GM12874 (cell line): Measurements from ENCODE around the gene PCMTD2.

Experiments
- TF ChIP-seq, protein P1 (sequence below): IDR thresholded peaks from 2 replicates; pipeline ENCODE4 v1.5.1; 2011; ENCODE audit warnings: low read depth, mild to moderate bottlenecking, control low read depth, low read length, moderate library complexity; ENCODE audit not compliant: insufficient read depth

The PCMTD2 gene

DNA sequence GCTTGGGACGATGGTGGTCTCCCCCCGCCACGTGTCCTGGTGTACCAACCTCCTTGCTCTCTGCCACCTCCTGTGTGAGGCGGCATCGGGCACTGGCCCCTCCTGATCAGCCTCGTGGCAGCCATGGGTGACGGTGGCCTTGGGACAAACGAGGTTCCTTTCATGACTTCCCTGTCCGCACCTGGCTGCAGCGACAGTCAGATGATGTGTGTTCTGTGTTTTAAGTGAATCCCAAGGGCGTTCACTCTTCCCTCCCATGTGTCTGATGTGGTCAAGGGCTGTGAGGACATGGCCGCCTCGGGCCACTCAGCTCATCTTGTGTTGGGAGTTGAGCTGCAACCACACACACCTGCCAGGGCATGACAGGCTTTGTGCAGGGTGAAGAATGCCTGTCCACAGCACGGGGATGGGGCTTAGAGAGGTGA lies 30.4 kb upstream of the PCMTD2 start:
- TF ChIP-seq, protein P1, sequence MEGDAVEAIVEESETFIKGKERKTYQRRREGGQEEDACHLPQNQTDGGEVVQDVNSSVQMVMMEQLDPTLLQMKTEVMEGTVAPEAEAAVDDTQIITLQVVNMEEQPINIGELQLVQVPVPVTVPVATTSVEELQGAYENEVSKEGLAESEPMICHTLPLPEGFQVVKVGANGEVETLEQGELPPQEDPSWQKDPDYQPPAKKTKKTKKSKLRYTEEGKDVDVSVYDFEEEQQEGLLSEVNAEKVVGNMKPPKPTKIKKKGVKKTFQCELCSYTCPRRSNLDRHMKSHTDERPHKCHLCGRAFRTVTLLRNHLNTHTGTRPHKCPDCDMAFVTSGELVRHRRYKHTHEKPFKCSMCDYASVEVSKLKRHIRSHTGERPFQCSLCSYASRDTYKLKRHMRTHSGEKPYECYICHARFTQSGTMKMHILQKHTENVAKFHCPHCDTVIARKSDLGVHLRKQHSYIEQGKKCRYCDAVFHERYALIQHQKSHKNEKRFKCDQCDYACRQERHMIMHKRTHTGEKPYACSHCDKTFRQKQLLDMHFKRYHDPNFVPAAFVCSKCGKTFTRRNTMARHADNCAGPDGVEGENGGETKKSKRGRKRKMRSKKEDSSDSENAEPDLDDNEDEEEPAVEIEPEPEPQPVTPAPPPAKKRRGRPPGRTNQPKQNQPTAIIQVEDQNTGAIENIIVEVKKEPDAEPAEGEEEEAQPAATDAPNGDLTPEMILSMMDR: no peak

DNA sequence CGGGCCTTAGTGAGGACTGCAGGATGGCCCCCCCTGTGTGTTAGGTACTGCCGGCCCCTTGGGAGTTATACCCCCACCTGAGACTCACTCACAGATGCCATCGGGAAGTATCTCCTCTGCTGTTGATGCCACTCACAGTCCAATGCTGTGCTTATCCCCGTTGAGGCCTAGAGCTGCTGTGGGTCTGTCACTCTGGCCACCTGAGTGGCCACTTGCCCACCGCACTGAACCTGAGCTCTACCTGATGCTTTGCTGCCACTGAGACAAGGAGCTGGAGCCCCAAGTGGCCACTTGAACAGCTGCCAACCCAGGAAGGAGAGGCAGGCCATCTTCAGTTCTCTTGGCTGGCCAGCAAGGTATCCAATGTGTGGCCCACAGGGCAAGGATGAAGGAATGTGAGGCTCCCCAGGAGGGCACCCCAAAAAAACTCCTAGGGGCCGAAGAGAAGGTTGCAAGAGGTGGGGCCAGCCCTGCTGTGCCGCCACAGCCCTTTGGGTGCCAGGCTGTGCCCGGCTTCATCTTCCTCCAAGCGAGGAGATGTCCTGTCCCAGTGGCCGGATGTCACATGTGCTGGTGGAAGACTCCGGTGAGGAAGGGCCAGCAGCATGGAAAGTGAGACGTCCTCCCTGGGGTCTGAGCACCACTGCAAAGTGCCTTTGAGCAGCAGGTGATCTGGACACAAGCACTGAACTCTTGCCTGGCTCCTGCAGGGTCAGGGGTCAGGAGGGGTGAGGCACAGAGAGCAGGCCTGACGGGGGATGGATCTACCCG lies 29.5 kb upstream of the PCMTD2 start:
- TF ChIP-seq, protein P1: no peak

DNA sequence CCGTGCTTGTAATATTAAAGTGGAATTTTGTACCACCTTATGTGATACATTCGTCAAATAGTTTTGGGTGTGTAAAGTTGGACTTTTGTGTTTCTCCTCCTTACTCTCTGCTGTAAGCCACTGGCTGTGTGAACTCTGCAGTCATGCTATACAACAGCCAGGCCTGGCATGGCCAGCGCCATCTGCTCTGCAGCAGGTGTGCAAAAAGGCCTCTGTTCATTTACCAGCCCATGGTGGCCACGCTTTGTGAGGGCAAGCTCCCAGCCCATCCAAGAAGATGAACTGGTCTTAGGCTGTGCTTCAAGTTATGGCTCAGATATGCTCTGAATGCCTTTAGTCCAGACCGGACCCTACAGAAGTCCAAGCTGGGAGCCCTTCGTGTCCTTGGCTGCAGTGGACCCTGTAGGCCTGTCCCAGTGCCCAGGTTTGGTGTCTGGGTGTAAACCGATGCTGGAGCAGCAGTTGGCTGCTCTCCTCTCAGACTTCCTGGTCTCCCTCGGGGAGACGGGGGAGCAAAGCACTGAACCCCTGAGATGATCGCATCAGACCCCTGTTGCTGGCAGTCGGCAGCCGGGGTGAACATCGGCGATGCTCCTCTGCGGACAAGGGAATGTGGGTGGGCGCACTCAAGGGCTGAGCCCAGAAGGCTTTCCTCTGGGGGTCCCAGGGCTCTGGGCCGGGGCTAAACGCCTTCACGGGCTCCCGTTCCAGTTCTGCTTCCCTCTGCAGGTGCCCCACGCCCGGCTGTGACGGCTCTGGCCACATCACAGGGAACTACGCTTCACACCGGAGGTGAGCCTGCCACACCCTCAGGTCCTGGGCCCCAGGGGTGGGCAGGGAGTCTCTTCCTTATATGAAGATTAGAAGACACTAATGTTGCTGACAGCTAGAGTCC lies 28.6 kb upstream of the PCMTD2 start:
- TF ChIP-seq, protein P1: no peak

DNA sequence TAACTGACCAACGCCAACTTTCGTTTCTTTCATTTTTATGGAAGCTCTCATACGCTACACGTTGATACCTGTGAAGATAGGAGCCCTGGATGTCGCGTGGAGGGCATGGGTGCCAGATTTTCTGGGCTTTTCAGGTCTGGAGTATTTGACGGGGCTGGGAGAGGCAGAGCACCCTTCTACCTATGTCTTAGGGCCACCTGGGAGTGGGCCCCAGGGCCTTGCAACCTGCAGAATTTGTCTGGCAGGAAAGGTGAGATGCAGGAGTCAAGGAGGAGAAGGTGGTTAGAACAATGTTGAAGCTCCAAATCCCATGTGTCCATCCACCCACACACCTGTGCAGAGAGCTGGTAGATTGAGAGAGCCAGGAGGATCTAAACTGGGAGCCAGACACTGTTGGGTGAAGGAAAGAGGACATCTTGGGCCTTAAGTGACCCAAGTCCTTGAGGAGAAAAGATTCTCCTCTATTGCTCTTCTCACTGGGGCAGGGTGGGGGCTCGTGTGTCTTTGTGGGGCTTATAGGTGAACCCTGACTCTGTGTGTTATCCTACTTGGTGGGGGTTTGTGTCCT lies 27.4 kb upstream of the PCMTD2 start:
- TF ChIP-seq, protein P1: no peak

DNA sequence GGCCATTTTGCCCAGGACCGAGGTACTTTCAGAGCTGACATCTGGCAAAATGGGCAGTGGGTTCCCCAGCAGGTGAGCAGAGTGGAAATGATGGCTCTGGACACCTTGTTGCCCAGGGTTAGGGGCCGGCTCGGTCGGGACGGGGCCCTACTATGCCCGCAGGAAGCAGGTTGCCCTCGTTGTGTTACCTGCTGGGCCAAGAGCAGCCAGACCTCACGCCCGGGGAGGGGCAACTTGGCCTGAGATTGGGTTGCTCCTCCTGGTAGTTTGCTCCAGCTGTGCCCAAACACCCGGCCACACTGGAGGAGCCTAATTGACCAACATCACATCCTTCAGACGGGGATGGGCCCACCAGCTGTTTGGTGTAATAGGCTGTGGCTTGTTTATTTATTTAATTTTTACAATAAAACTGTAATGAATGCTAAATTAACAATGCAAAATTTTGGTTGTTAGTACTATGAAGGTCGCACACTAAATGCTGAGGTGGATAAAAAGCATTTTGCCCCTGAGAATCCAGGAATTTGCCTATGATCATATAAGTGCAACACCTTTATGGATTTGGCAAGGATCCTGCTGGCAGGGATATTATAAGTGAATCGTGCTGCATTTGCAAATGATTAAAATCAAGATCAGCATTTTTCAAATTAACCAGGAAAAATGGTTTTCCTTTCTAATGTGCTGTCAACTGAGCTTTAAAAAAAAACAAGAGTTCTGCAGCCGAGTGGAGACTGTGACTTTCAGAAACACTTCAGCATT lies 26.6 kb upstream of the PCMTD2 start:
- TF ChIP-seq, protein P1: no peak

DNA sequence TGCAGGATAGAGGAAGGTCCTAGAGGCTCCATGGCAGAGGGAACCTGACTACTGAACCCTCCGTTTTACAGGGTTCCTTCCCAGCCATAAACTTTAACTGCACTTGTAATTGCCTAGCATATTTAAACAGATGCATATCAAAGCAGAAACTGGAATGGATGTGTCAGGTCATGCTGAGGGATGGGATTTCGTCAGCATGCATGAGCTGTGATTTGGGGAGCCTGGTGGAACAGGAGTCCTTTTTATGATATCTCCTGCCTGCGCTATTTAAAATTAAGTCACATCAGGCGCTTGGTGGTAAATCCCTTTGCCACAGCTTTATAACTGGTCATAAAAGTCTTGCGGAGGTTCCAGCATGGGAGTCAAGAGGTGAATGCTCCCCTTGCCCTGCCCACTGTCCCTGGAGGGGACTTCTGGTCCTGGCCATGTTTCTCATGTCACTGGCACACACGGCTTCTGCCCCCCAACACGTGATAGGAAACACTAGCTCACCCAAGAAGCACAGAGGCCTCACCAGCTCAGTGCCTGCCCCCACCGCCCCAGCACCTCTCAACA lies 26.0 kb upstream of the PCMTD2 start:
- TF ChIP-seq, protein P1: no peak
